HepG2 (cell line): Measurements from ENCODE around the gene LANCL3. TPM values are rescaled to one million over a fixed set of nuclear protein-coding genes. Genes with fewer than 3 reads are reported as not detected.

Experiments used
- ATAC-seq: fragments of 200-7000 bp; cut with Tn5 transposase; 3 replicates; pipeline ENCODE4 v1.9.1; 2020; ENCODE audit warnings: mild to moderate bottlenecking, moderate library complexity
- BruUV-seq: library from RNA; stranded (reverse); fragments of 400-500 nt; replicated peaks from 2 replicates; lab custom pipeline; 2021; lab: Mats Ljungman, UMichigan
- CTCF ChIA-PET: fragments of 300-600 bp; formaldehyde crosslinking; extraction: SDS; loops from one replicate; lab custom pipeline; 2021; ENCODE audit warnings: low total read pairs, inconsistent platforms, low intra/inter-chr PET ratio; lab: Yijun Ruan, JAX
- POLR2A ChIA-PET: fragments of 350-600 bp; sonication (Branson Sonifier 250); formaldehyde crosslinking; loops from one replicate; lab custom pipeline; 2020; ENCODE audit warnings: antibody characterized with exemption, inconsistent platforms; lab: Yijun Ruan, JAX
- DNase-seq: peaks from one replicate; pipeline ENCODE4 v3.0.0-alpha.2; 2015; ENCODE audit warnings: low spot score
- FAIRE-seq: peaks from 3 replicates; lab custom pipeline; 2011; peaks lifted over from hg19 to GRCh38; lab: Jason Lieb, UNC
- H2AFZ ChIP-seq: one replicate; pipeline ENCODE4 v1.6.1; 2011; ENCODE audit warnings: low read length, inconsistent platforms
- H3K27ac ChIP-seq: fragments of 300-600 bp; 3 replicates; pipeline ENCODE4 v1.8.0; 2011; ENCODE audit warnings: mixed run types, mild to moderate bottlenecking, mixed read lengths, low read length, inconsistent platforms; ENCODE audit not compliant: insufficient read depth; ENCODE audit errors: extremely low read length
- H3K27me3 ChIP-seq, 2 experiments: fragments of 200-600 bp in 1 of 2; 2 replicates in 1 of 2; 3 replicates in 1 of 2; pipeline versions ENCODE4 v1.6.0 to v1.8.0; 2011; ENCODE audit warnings: low read length in 2 of 2, mild to moderate bottlenecking in 2 of 2, moderate library complexity in 2 of 2, inconsistent platforms in 1 of 2; ENCODE audit not compliant: insufficient read depth in 2 of 2, control insufficient read depth in 1 of 2
- H3K36me3 ChIP-seq, 2 experiments: fragments of 200-600 bp in 1 of 2; replicated peaks in 1 of 2; 2 replicates in 1 of 2; 3 replicates in 1 of 2; pipeline versions ENCODE4 v1.5.1 to v1.8.0; 2011; ENCODE audit warnings: low read length in 2 of 2, inconsistent platforms in 1 of 2; ENCODE audit not compliant: insufficient read depth in 2 of 2, control insufficient read depth in 1 of 2
- H3K4me1 ChIP-seq: 2 replicates; pipeline ENCODE4 v1.5.1; 2012; ENCODE audit warnings: low read length, inconsistent platforms; ENCODE audit not compliant: insufficient read depth
- H3K4me2 ChIP-seq: 2 replicates; pipeline ENCODE4 v1.6.0; 2011; ENCODE audit warnings: low read depth, low read length, inconsistent platforms
- H3K4me3 ChIP-seq, 3 experiments: fragments of 200-600 bp in 1 of 3; sonication (generic), shearing (Covaris generic) in 1 of 3; replicated peaks in 1 of 3; 2 replicates each; pipeline ENCODE4 v1.5.1; 2011 to 2016; ENCODE audit warnings: low read length in 3 of 3, inconsistent platforms in 2 of 3, low read depth in 2 of 3, mild to moderate bottlenecking in 2 of 3, control low read depth in 1 of 3, mixed read lengths in 1 of 3; ENCODE audit not compliant: insufficient read depth in 1 of 3
- H3K79me2 ChIP-seq: one replicate; pipeline ENCODE4 v1.6.1; 2011; ENCODE audit warnings: low read length, inconsistent platforms; ENCODE audit not compliant: insufficient read depth
- H3K9ac ChIP-seq: 2 replicates; pipeline ENCODE4 v1.6.0; 2011; ENCODE audit warnings: mild to moderate bottlenecking, low read depth, low read length, inconsistent platforms; ENCODE audit not compliant: insufficient read depth
- H3K9me3 ChIP-seq: 2 replicates; pipeline ENCODE4 v1.5.1; 2012; ENCODE audit warnings: mild to moderate bottlenecking, low read length
- H4K20me1 ChIP-seq: 2 replicates; pipeline ENCODE4 v1.6.0; 2011; ENCODE audit warnings: inconsistent platforms, mild to moderate bottlenecking, low read length, moderate library complexity; ENCODE audit not compliant: insufficient read depth
- ETS1 ChIP-seq: sonication (generic); formaldehyde crosslinking; IDR thresholded peaks from 2 replicates; pipeline ENCODE4 v1.4.0; 2020; ENCODE audit warnings: missing genetic modification reagents
- FLYWCH1 ChIP-seq: sonication (generic); formaldehyde crosslinking; IDR thresholded peaks from 2 replicates; pipeline ENCODE4 v1.8.1; 2023; ENCODE audit warnings: mild to moderate bottlenecking, missing genetic modification reagents
- GATAD2A ChIP-seq: IDR thresholded peaks from 2 replicates; pipeline ENCODE4 v1.6.1; 2016
- HINFP ChIP-seq: sonication (generic); formaldehyde crosslinking; IDR thresholded peaks from 2 replicates; pipeline ENCODE4 v1.4.0; 2020; ENCODE audit warnings: low read depth, mild to moderate bottlenecking, missing genetic modification reagents
- NFE2 ChIP-seq: sonication (generic); formaldehyde crosslinking; IDR thresholded peaks from 2 replicates; pipeline ENCODE4 v1.4.0; 2020; ENCODE audit warnings: missing genetic modification reagents
- PAF1 ChIP-seq: IDR thresholded peaks from 2 replicates; pipeline ENCODE4 v1.6.1; 2016; ENCODE audit warnings: missing genetic modification reagents, missing compliant biosample characterization
- SAP130 ChIP-seq: IDR thresholded peaks from 2 replicates; pipeline ENCODE4 v1.6.1; 2016; ENCODE audit warnings: low read depth
- SMAD3 ChIP-seq: sonication (generic); formaldehyde crosslinking; IDR thresholded peaks from 2 replicates; pipeline ENCODE4 v1.4.0; 2020; ENCODE audit warnings: missing genetic modification reagents
- SP2 ChIP-seq: sonication (generic); formaldehyde crosslinking; IDR thresholded peaks from 2 replicates; pipeline ENCODE4 v1.5.1; 2020; ENCODE audit warnings: mild to moderate bottlenecking, missing genetic modification reagents
- TFAP4 ChIP-seq: sonication (generic); IDR thresholded peaks from 2 replicates; pipeline ENCODE4 v1.6.1; 2016; ENCODE audit warnings: low read depth, borderline replicate concordance
- XBP1 ChIP-seq: sonication (generic); formaldehyde crosslinking; IDR thresholded peaks from 2 replicates; pipeline ENCODE4 v1.5.0; 2020; ENCODE audit warnings: missing genetic modification reagents
- ZNF101 ChIP-seq: sonication (generic); formaldehyde crosslinking; IDR thresholded peaks from 2 replicates; pipeline ENCODE4 v1.4.0; 2020; ENCODE audit warnings: mild to moderate bottlenecking, low read depth, missing genetic modification reagents, borderline replicate concordance
- ZNF230 ChIP-seq: sonication (generic); formaldehyde crosslinking; IDR thresholded peaks from 2 replicates; pipeline ENCODE4 v1.4.0; 2020; ENCODE audit warnings: mild to moderate bottlenecking, missing genetic modification reagents
- ZNF280D ChIP-seq: sonication (generic); formaldehyde crosslinking; IDR thresholded peaks from 2 replicates; pipeline ENCODE4 v1.5.1; 2020; ENCODE audit warnings: mild to moderate bottlenecking, missing genetic modification reagents
- ZNF569 ChIP-seq: sonication (generic); formaldehyde crosslinking; IDR thresholded peaks from 2 replicates; pipeline ENCODE4 v1.5.0; 2020; ENCODE audit warnings: mild to moderate bottlenecking, missing genetic modification reagents, moderate library complexity, borderline replicate concordance
- ZNF839 ChIP-seq: sonication (generic); formaldehyde crosslinking; IDR thresholded peaks from 2 replicates; pipeline ENCODE4 v1.4.0; 2020; ENCODE audit warnings: missing genetic modification reagents, mild to moderate bottlenecking, borderline replicate concordance
- ZSCAN9 ChIP-seq: IDR thresholded peaks from 2 replicates; pipeline ENCODE4 v1.6.1; 2016; ENCODE audit warnings: borderline replicate concordance
- WGBS: methylation state at CpG from one replicate; pipeline ENCODE4 v1.1.6; 2017; ENCODE audit warnings: low lambda C conversion rate; 5-methylcytosine and 5-hydroxymethylcytosine counted together
- in situ Hi-C: cut with HindIII; loops from 2 replicates; pipeline ENCODE4 v1.10.0; 2017; ENCODE audit warnings: low pct_unique_long_range_greater_than_20kb; ENCODE audit not compliant: extremely low pct_ligation_motif_present
- intact Hi-C: fragments of 100-400 bp; cut with micrococcal nuclease; formaldehyde crosslinking; loops from one replicate; pipeline ENCODE4 v1.10.0; 2022; ENCODE audit not compliant: unreplicated experiment
- polyA plus RNA-seq, 8 experiments: library from polyadenylated mRNA; depleted of rRNA in 3 of 8; stranded (reverse) in 7 of 8; unstranded in 1 of 8; fragments of >200 nt; fragmentation: Illumina TruSeq in 4 of 8; extraction: Trizol in 4 of 8; gene quantifications; 2 replicates each; pipeline versions ENCODE4 v1.2.1 to v1.2.3, GENCODE V29; 2011 to 2016; ENCODE audit warnings: low read depth in 4 of 8, missing spikeins in 1 of 8, mixed read lengths in 1 of 8; ENCODE audit not compliant: insufficient read depth in 1 of 8
- total RNA-seq, 5 experiments: library from RNA; depleted of rRNA; stranded (reverse); fragments of >200 nt; fragmentation: Illumina TruSeq; extraction: Trizol; gene quantifications; 2 replicates each; pipeline ENCODE4 v1.2.3, GENCODE V29; 2016; ENCODE audit warnings: low read depth in 1 of 5
- TF ChIP-seq, protein P1 (sequence below): sonication (generic); formaldehyde crosslinking; IDR thresholded peaks from 2 replicates; pipeline ENCODE4 v1.4.0; 2020; ENCODE audit warnings: mild to moderate bottlenecking, missing genetic modification reagents

Gene LANCL3
- total and polyA plus RNA-seq, 2 of the 13 experiments (the other 11 are each of a cell fraction or from before 2014, with no cell fraction given) = not detected

DNA sequence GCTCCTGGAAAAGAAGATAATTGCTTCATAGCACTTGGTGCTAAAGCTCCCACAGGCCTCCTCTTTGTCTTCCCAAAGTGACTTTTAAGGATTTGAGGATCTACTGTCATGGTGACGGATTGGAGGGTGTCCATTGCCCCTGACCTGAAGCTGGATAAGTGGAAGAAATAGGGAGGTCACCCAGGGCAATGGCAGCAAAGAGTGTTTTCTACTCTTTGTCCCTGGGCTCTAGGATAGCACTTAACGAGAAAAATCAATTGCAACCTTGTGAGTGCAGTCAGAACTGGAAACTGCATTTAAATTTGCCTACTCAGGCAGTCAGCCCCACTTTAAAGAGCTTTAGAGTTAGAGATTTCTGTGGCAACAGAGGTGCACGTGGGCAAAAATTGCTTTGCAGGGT, 70.4 kb downstream of the LANCL3 start:
- DNase-seq = no peak
- no peak for FAIRE-seq
- TF ChIP-seq ETS1 (CRISPR knock-in tag) (no peak), HINFP (CRISPR knock-in tag) (no peak), FLYWCH1 (no peak), GATAD2A (CRISPR knock-in tag) (no peak), ZNF839 (CRISPR knock-in tag) (no peak), SP2 (no peak), ZNF280D (CRISPR knock-in tag) (no peak), ZNF230 (CRISPR knock-in tag) (no peak), SMAD3 (CRISPR knock-in tag) (no peak), ZNF101 (CRISPR knock-in tag) (no peak), TFAP4 (no peak), XBP1 (CRISPR knock-in tag) (no peak), PAF1 (CRISPR knock-in tag) (no peak), NFE2 (CRISPR knock-in tag) (no peak), ZSCAN9 (CRISPR knock-in tag) (no peak), ZNF569 (no peak), SAP130 (CRISPR knock-in tag) (no peak)
- TF ChIP-seq, protein P1, sequence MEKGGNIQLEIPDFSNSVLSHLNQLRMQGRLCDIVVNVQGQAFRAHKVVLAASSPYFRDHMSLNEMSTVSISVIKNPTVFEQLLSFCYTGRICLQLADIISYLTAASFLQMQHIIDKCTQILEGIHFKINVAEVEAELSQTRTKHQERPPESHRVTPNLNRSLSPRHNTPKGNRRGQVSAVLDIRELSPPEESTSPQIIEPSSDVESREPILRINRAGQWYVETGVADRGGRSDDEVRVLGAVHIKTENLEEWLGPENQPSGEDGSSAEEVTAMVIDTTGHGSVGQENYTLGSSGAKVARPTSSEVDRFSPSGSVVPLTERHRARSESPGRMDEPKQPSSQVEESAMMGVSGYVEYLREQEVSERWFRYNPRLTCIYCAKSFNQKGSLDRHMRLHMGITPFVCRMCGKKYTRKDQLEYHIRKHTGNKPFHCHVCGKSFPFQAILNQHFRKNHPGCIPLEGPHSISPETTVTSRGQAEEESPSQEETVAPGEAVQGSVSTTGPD (CRISPR knock-in tag) = no peak

More for the DNA sequence above, 70.4 kb downstream of the LANCL3 start:
- intact Hi-C loops (no loop called here), in situ Hi-C loops (no loop called here)
- H4K20me1 ChIP-seq = no peaks in the 10 kb centered on the region
- ATAC-seq = no peak
- H3K9ac ChIP-seq = no peak overlapping the region
- no peak overlapping the region for H2AFZ ChIP-seq
- CTCF ChIA-PET = no interaction called here
- BruUV-seq = no TSS peak
- WGBS = 0% methylated on average over 2 of the region's 3 CpGs
- H3K4me2 ChIP-seq = no peak overlapping the region
- H3K27ac ChIP-seq = no peak overlapping the region
- POLR2A ChIA-PET = no interaction called here
- no peak overlapping the region for H3K4me3 ChIP-seq
- no peaks in the 10 kb centered on the region for H3K4me1 ChIP-seq
- no peaks in the 10 kb centered on the region for H3K36me3 ChIP-seq
- no peaks in the 10 kb centered on the region for H3K79me2 ChIP-seq
- no peaks in the 10 kb centered on the region for H3K27me3 ChIP-seq
- H3K9me3 ChIP-seq = no peaks in the 10 kb centered on the region
